ENCODE results near the gene MPDZ. TPM values are rescaled to one million over a fixed set of nuclear protein-coding genes. Genes with fewer than 3 reads are reported as not detected.

The MPDZ gene
- total RNA-seq, 2 experiments from 2014 or later = not detected

- ChIA-PET POLR2A (no interaction called here), CTCF (no interaction called here)
- ATAC-seq = no peak
- Mint-ChIP-seq H3K36me3 (ENCODE audit: low read depth) (no peaks in the 10 kb centered on the region), H3K4me3 (no peak overlapping the region), H3K27me3 (ENCODE audit: low read depth) (no peaks in the 10 kb centered on the region), H3K9me3 (ENCODE audit: insufficient read depth) (no peaks in the 10 kb centered on the region), H3K4me1 (ENCODE audit: low read depth) (no peaks in the 10 kb centered on the region), H3K27ac (no peak overlapping the region)
- no peak for DNase-seq
Measured at GRCh38 chr9:13213337-13213736, 66.2 kb downstream of the MPDZ start.

DNA sequence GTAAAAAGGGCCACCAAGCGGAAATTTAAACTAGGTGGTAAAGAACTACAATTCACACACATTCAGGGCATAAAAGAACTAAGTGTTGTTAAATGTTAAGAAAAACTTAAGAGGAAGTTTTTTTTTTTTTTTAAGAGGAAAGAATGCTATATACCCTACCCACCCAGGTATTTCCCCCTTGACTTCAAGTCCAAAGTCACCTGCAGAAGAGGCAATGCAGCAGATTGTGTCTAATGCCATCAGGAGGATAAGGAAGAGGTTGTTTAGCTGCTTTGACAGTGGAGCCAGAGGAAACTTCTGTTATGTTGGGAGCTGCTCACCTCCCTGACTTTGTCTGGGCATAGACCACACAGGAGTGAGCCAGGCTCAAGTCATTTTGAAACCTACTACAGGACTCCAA, 69.2 kb downstream of the MPDZ start:
- Mint-ChIP-seq H3K4me1 (ENCODE audit: low read depth) (no peaks in the 10 kb centered on the region), H3K4me3 (no peak overlapping the region), H3K9me3 (ENCODE audit: insufficient read depth) (peaks cover 7% of the 10 kb centered on the region), H3K36me3 (ENCODE audit: low read depth) (no peaks in the 10 kb centered on the region), H3K27me3 (ENCODE audit: low read depth) (no peaks in the 10 kb centered on the region), H3K27ac (no peak overlapping the region)
- ChIA-PET CTCF (no interaction called here), POLR2A (no interaction called here)
- ATAC-seq = no peak
- DNase-seq = no peak

DNA sequence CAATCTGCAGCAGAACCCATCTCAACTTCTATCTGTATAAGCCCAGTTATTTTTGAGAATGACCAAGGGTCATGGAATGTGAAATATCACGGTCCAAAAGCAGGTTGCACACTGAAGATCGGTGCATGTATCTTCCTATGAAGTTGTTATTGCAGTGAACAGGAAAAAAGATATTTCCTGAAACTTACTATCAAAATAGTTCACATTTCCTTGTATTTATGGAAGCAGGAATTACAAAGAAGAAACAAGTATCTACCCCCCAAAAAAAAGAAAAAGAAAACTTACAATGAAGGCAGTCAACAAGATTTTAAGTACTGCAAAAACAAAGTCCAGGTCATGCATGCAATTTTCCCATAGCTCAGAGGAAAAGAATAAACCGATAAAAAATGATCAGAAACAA, 70.0 kb downstream of the MPDZ start:
- H3K27ac Mint-ChIP-seq = no peak overlapping the region
- POLR2A ChIA-PET = no interaction called here
- CTCF ChIA-PET = no interaction called here
- no peaks in the 10 kb centered on the region for H3K4me1 Mint-ChIP-seq (ENCODE audit: low read depth)
- H3K36me3 Mint-ChIP-seq (ENCODE audit: low read depth) = no peaks in the 10 kb centered on the region
- ATAC-seq (no peak), DNase-seq (no peak)
- H3K4me3 Mint-ChIP-seq = no peak overlapping the region
- no peaks in the 10 kb centered on the region for H3K27me3 Mint-ChIP-seq (ENCODE audit: low read depth)
- H3K9me3 Mint-ChIP-seq (ENCODE audit: insufficient read depth) = peaks cover 7% of the 10 kb centered on the region

- Mint-ChIP-seq H3K4me3 (no peak overlapping the region), H3K4me1 (ENCODE audit: low read depth) (no peaks in the 10 kb centered on the region), H3K27me3 (ENCODE audit: low read depth) (no peaks in the 10 kb centered on the region), H3K27ac (no peak overlapping the region), H3K9me3 (ENCODE audit: insufficient read depth) (peaks cover 10% of the 10 kb centered on the region), H3K36me3 (ENCODE audit: low read depth) (no peaks in the 10 kb centered on the region)
- ATAC-seq = no peak
- no peak for DNase-seq
- ChIA-PET POLR2A (no interaction called here), CTCF (no interaction called here)
Measured at GRCh38 chr9:13205824-13206223, 73.7 kb downstream of the MPDZ start.

- ChIA-PET CTCF (no interaction called here), POLR2A (no interaction called here)
- H3K36me3 Mint-ChIP-seq (ENCODE audit: low read depth) = no peaks in the 10 kb centered on the region
- no peaks in the 10 kb centered on the region for H3K27me3 Mint-ChIP-seq (ENCODE audit: low read depth)
- DNase-seq (no peak), ATAC-seq (no peak)
- peaks cover 6% of the 10 kb centered on the region for H3K9me3 Mint-ChIP-seq (ENCODE audit: insufficient read depth)
- H3K4me3 Mint-ChIP-seq = no peak overlapping the region
- H3K27ac Mint-ChIP-seq = no peak overlapping the region
- no peaks in the 10 kb centered on the region for H3K4me1 Mint-ChIP-seq (ENCODE audit: low read depth)
Measured at GRCh38 chr9:13190040-13190439, 89.5 kb downstream of the MPDZ start.

- no peak for DNase-seq
- CTCF ChIA-PET = no interaction called here
- Mint-ChIP-seq H3K27ac (no peak overlapping the region), H3K27me3 (ENCODE audit: low read depth) (no peaks in the 10 kb centered on the region), H3K4me1 (ENCODE audit: low read depth) (no peaks in the 10 kb centered on the region), H3K4me3 (no peak overlapping the region), H3K36me3 (ENCODE audit: low read depth) (no peaks in the 10 kb centered on the region), H3K9me3 (ENCODE audit: insufficient read depth) (peaks cover 6% of the 10 kb centered on the region)
- POLR2A ChIA-PET = no interaction called here
- ATAC-seq = no peak
Measured at GRCh38 chr9:13189362-13189761, 90.1 kb downstream of the MPDZ start.

GRCh38 chr9:13186774-13187173, 92.7 kb downstream of the MPDZ start:
- no peak for DNase-seq
- Mint-ChIP-seq H3K27me3 (ENCODE audit: low read depth) (no peaks in the 10 kb centered on the region), H3K4me3 (no peak overlapping the region), H3K36me3 (ENCODE audit: low read depth) (no peaks in the 10 kb centered on the region), H3K27ac (no peak overlapping the region), H3K9me3 (ENCODE audit: insufficient read depth) (no peaks in the 10 kb centered on the region), H3K4me1 (ENCODE audit: low read depth) (no peaks in the 10 kb centered on the region)
- no peak for ATAC-seq
- ChIA-PET CTCF (no interaction called here), POLR2A (no interaction called here)

- Mint-ChIP-seq H3K4me3 (no peak overlapping the region), H3K36me3 (ENCODE audit: low read depth) (no peaks in the 10 kb centered on the region), H3K4me1 (ENCODE audit: low read depth) (no peaks in the 10 kb centered on the region), H3K9me3 (ENCODE audit: insufficient read depth) (no peaks in the 10 kb centered on the region), H3K27ac (no peak overlapping the region), H3K27me3 (ENCODE audit: low read depth) (no peaks in the 10 kb centered on the region)
- DNase-seq (no peak), ATAC-seq (no peak)
- CTCF ChIA-PET = no interaction called here
- POLR2A ChIA-PET = no interaction called here
Measured at GRCh38 chr9:13186091-13186490, 93.4 kb downstream of the MPDZ start.

DNA sequence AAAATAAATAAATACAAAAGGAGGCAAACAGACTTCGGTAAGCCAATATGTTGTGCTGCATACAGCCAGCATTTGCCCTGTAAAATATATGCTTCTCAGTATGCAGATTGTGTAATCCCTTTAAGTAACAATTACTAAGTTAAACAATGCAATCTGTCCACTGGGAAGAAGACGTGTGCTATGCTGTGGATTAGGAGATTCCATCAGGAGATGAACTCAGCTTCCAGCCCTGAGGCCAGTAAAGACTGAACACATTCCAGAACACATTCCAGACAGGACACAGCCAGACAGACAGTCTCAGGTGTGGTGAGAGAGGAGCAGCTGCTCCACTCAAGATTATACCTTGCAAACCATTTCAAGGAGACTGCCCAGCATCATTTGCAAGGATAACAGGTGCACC, 97.8 kb downstream of the MPDZ start:
- no peak overlapping the region for H3K4me3 Mint-ChIP-seq
- H3K9me3 Mint-ChIP-seq (ENCODE audit: insufficient read depth) = peaks cover 3% of the 10 kb centered on the region
- H3K36me3 Mint-ChIP-seq (ENCODE audit: low read depth) = no peaks in the 10 kb centered on the region
- H3K27ac Mint-ChIP-seq = no peak overlapping the region
- no peaks in the 10 kb centered on the region for H3K4me1 Mint-ChIP-seq (ENCODE audit: low read depth)
- DNase-seq (no peak), ATAC-seq (no peak)
- POLR2A ChIA-PET = no interaction called here
- CTCF ChIA-PET = no interaction called here
- H3K27me3 Mint-ChIP-seq (ENCODE audit: low read depth) = no peaks in the 10 kb centered on the region

DNA sequence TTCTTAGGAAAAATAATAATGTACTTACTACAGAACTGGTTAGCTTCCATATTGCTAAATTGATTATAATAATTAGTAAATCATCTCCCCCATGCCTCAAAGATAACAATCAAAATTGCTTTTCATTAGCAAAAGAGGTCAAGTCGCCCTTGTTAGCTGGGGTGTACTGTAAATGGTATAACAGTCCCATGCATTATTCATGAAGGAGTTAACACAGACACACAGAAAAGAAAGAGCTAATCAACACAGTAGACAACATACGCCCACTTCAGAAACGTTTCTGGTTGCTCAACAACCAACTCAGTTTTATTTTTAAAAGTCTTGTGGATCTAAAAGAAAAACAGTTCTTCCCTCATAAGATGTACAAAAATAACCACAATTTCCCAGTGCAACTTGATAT, 100.2 kb downstream of the MPDZ start:
- DNase-seq (no peak), ATAC-seq (no peak)
- ChIA-PET POLR2A (no interaction called here), CTCF (no interaction called here)
- no peaks in the 10 kb centered on the region for H3K27me3 Mint-ChIP-seq (ENCODE audit: low read depth)
- H3K36me3 Mint-ChIP-seq (ENCODE audit: low read depth) = no peaks in the 10 kb centered on the region
- H3K27ac Mint-ChIP-seq = no peak overlapping the region
- no peaks in the 10 kb centered on the region for H3K4me1 Mint-ChIP-seq (ENCODE audit: low read depth)
- H3K4me3 Mint-ChIP-seq = no peak overlapping the region
- H3K9me3 Mint-ChIP-seq (ENCODE audit: insufficient read depth) = peaks cover 3% of the 10 kb centered on the region

DNA sequence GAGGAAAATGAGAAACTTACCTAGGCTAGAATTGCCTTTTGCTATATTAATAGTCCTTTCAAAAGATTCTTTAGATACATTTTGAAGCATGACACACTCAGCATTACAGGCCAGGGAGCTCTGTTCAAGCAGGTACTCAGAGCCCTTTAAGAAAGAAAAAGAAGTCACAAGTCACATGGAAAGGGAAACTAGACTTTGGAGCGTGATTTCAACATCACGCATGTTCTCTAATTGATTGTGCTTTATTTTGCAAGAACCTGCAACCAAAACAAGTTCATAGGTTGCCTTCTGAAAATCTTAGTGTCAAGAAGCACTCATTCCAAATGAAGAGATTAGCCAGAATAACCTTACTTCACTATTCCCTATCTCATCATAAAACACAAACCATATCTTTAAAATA, 103.8 kb downstream of the MPDZ start:
- ChIA-PET CTCF (interaction anchor here (0.9 kb wide), 1 partner anchor 8 kb away, joined by 3 read pairs; no protein-coding TSS in a partner anchor), POLR2A (no interaction called here)
- Mint-ChIP-seq H3K4me1 (ENCODE audit: low read depth) (no peaks in the 10 kb centered on the region), H3K36me3 (ENCODE audit: low read depth) (no peaks in the 10 kb centered on the region), H3K27ac (no peak overlapping the region), H3K27me3 (ENCODE audit: low read depth) (no peaks in the 10 kb centered on the region), H3K9me3 (ENCODE audit: insufficient read depth) (peaks cover 3% of the 10 kb centered on the region), H3K4me3 (no peak overlapping the region)
- no peak for ATAC-seq
- DNase-seq = no peak

DNA sequence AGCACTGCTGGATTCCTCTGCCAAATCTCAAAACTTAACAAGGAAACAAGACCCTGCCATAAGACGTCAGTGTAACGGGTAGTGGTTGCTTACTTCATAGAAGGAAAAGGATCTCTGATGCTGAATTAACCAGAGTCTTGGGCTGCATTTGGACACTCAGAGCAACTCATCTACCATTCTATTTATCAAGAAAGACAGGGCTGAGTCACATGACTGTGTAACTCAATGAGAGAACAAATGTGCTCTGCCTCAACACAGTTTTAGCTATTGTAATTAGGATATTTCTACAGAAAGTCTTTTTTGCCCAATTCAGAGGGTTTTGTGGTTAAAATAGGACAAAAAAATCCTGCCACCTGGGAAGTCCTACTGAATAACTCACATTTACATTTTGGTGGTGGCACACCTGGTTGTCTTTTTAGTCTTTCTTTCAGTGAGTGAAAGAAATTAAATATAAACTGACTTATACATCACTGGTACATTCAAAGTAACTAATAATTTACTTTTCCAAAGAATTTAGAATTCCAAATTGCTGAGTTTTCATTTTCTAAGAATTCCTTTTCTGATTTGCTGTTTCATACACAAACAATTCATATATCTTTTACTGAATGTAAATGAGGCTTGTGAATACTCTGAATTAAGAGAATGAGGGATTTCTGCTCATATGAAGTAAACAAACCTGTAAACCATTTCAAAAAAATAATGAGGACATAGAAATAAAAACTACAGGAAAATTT, 104.4 kb downstream of the MPDZ start:
- CTCF ChIA-PET = interaction anchor here (0.9 kb wide), 1 partner anchor 8 kb away, joined by 3 read pairs; no protein-coding TSS in a partner anchor
- Mint-ChIP-seq H3K27me3 (ENCODE audit: low read depth) (no peaks in the 10 kb centered on the region), H3K9me3 (ENCODE audit: insufficient read depth) (peaks cover 1% of the 10 kb centered on the region), H3K4me3 (no peak overlapping the region), H3K27ac (no peak overlapping the region), H3K4me1 (ENCODE audit: low read depth) (no peaks in the 10 kb centered on the region), H3K36me3 (ENCODE audit: low read depth) (no peaks in the 10 kb centered on the region)
- DNase-seq (no peak), ATAC-seq (no peak)
- POLR2A ChIA-PET = no interaction called here

- no peaks in the 10 kb centered on the region for H3K9me3 Mint-ChIP-seq (ENCODE audit: insufficient read depth)
- no peaks in the 10 kb centered on the region for H3K36me3 Mint-ChIP-seq (ENCODE audit: low read depth)
- ChIA-PET CTCF (no interaction called here), POLR2A (no interaction called here)
- DNase-seq (no peak), ATAC-seq (no peak)
- H3K4me3 Mint-ChIP-seq = no peak overlapping the region
- no peaks in the 10 kb centered on the region for H3K4me1 Mint-ChIP-seq (ENCODE audit: low read depth)
- H3K27ac Mint-ChIP-seq = no peak overlapping the region
- no peaks in the 10 kb centered on the region for H3K27me3 Mint-ChIP-seq (ENCODE audit: low read depth)
Measured at GRCh38 chr9:13173553-13173952, 105.9 kb downstream of the MPDZ start.
